PFSK-1 (cell line): ENCODE data around the gene KDM6B.

ENCODE experiments used
- FOXP2 ChIP-seq: optimal IDR thresholded peaks from 2 replicates; pipeline ENCODE3; 2011; ENCODE audit warnings: borderline replicate concordance, control low read depth, inconsistent platforms; ENCODE audit not compliant: insufficient read depth; ENCODE audit errors: extremely low read length, extremely low read depth
- POLR2AphosphoS5 ChIP-seq: IDR thresholded peaks from 2 replicates; pipeline ENCODE4 v1.6.1; 2012; ENCODE audit warnings: low read depth, mild to moderate bottlenecking, control low read depth, low read length, moderate library complexity
- REST ChIP-seq, 2 experiments: IDR thresholded peaks; 2 replicates each; pipeline versions ENCODE4 v1.6.1 to v1.8.0; 2011 to 2012; ENCODE audit warnings: low read depth in 2 of 2, low read length in 2 of 2, control low read depth in 1 of 2, inconsistent platforms in 1 of 2, mild to moderate bottlenecking in 1 of 2, moderate library complexity in 1 of 2; ENCODE audit not compliant: insufficient read depth in 1 of 2
- SIN3A ChIP-seq: IDR thresholded peaks from 2 replicates; pipeline ENCODE4 v1.6.1; 2012; ENCODE audit warnings: mild to moderate bottlenecking, low read length, moderate library complexity, borderline replicate concordance; ENCODE audit not compliant: insufficient read depth
- TAF1 ChIP-seq: IDR thresholded peaks from 2 replicates; pipeline ENCODE4 v1.6.1; 2012; ENCODE audit warnings: low read length, control low read depth, borderline replicate concordance; ENCODE audit not compliant: insufficient read depth

KDM6B gene

GRCh38 chr17:7824021-7824924 is 9.7 kb upstream of the KDM6B start:
- TF ChIP-seq POLR2AphosphoS5 = no peak
- TF ChIP-seq SIN3A = no peak
- no peak for TF ChIP-seq REST (IDR thresholded peaks at IDR 0.05; ENCODE audit: insufficient read depth in 1 of 2, low read depth in 2 of 2, low read length in 2 of 2)
- no peak for TF ChIP-seq FOXP2
- no peak for TF ChIP-seq TAF1

- TF ChIP-seq SIN3A (no peak), TAF1 (no peak), REST (IDR thresholded peaks at IDR 0.05; ENCODE audit: insufficient read depth in 1 of 2, low read depth in 2 of 2, low read length in 2 of 2) (no peak), FOXP2 (no peak)
Measured at GRCh38 chr17:7825206-7825990, 8.6 kb upstream of the KDM6B start.

GRCh38 chr17:7830616-7831015 is 3.4 kb upstream of the KDM6B start:
- TF ChIP-seq SIN3A (no peak), POLR2AphosphoS5 (no peak), FOXP2 (no peak), TAF1 (no peak), REST (IDR thresholded peaks at IDR 0.05; ENCODE audit: insufficient read depth in 1 of 2, low read depth in 2 of 2, low read length in 2 of 2) (no peak)

GRCh38 chr17:7831233-7831632 is 2.8 kb upstream of the KDM6B start:
- TF ChIP-seq REST (IDR thresholded peaks at IDR 0.05; ENCODE audit: insufficient read depth in 1 of 2, low read depth in 2 of 2, low read length in 2 of 2) (no peak), TAF1 (no peak), FOXP2 (no peak), POLR2AphosphoS5 (no peak), SIN3A (no peak)
